NCI-H2107 (cell line): ENCODE measurements around the gene LCN6.
A peak's percentile ranks its signal among the peaks of the same experiment; 100 is the strongest.
"Not testable (repeated sequence)": the region's sequence is repeated elsewhere in the genome, so short reads cannot be mapped to it uniquely, and the experiment has no call there.

Experiments
- DNase-seq: peaks from one replicate; lab custom pipeline; 2025; lab: John Stamatoyannopoulos, UW

Gene LCN6

GRCh38 chr9:136724772-136725171 lies 23.6 kb downstream of the LCN6 start:
- no peak for DNase-seq

DNA sequence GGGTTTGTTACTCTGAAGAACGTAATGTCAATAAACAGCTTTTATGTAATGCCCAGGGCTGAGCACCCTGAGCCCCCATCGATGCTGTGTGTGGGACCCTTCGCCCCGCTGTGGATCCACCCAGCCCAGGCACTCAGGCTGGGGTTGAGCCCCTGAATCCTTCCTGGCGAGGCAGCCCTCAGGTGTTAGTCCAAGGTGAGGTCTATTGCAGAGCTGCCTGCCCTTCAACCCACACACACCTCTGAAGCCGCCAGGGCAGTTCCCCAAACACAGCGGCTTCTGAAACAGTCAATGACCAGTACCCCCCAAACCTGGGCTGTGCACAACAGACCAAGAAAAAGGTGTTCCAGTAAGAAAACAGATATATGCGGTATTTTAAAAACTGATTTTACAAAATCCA lies 24.3 kb downstream of the LCN6 start:
- DNase-seq, result no peak

DNA sequence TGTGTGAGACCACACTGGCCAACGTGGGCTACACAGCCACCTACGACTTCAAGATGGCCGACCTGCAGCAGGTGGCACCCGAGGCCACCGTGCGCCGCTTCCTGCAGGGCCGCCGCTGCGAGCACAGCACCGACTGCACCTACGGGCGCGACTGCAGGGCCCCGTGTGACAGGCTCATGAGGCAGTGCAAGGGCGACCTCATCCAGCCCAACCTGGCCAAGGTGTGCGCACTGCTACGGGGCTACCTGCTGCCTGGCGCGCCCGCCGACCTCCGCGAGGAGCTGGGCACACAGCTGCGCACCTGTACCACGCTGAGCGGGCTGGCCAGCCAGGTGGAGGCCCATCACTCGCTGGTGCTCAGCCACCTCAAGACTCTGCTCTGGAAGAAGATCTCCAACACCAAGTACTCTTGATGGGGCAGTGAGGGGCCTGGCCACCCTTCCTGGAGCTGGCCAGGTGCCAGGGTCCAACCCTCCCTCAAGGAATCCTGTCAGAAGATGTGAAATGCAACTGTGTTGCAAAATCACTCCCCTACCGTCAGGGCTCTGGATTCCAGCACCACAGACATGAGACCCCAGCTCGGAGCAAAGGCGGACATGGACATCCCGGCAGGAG lies 24.9 kb downstream of the LCN6 start:
- DNase-seq, result no peak

GRCh38 chr9:136722969-136723356 lies 25.4 kb downstream of the LCN6 start:
- DNase-seq, result no peak

GRCh38 chr9:136722093-136722968 lies 26.0 kb downstream of the LCN6 start:
- DNase-seq, result no peak

DNA sequence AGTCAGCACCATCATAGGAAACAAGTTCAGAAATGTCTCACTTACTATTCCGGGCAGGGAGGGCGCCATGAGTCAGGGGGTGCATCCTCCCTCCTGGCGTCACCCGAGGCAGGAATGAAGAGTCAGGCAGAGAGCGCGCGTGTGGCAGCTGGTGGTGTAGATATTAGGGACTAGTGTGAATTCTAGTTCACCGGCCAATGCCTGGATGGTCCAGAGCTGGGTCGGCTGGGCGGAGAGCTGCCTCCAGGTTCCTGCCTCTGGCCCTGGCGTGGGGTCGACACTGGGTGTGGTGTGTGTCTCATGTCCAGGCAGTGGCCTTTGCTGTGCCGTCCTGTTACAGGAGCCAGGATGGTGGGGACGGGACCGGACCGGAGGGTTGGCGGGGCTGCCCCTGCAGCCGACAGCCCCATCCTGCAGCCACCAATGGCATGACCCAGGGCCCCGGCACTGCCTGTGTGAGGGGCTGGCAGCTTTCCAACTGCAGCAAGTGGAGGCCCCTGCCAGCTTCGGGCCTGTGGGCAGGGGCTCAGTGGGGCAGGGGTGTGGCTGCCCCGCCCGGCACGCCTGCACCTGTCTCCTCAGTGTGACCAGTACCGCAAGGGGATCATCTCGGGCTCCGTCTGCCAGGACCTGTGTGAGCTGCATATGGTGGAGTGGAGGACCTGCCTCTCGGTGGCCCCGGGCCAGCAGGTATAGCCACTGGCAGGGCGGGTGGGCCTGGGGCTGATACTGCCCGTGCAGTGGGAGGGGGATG lies 26.8 kb downstream of the LCN6 start:
- no peak for DNase-seq

DNA sequence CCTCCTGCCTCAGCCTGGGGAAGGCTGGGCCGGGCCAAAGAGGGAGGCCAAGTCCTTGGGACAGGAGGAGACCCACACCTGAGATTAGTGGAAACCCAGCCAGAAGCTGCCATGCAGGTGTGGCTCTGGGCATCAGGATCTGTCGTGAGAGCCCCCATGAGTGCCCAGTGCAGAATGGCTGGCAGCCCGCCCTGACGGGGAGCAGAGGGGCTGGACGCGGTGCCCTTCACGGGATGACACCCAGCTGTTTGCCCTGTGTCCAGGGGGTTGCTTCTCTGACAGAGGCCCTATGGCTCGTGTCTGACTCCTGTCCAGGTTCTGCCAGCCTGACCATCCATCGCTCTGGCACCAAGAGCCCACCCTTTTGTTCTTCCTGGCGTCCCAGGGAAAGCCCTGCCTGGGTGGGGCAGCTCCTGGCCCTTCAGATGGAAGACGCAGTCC lies 27.4 kb downstream of the LCN6 start:
- DNase-seq, result no peak

DNA sequence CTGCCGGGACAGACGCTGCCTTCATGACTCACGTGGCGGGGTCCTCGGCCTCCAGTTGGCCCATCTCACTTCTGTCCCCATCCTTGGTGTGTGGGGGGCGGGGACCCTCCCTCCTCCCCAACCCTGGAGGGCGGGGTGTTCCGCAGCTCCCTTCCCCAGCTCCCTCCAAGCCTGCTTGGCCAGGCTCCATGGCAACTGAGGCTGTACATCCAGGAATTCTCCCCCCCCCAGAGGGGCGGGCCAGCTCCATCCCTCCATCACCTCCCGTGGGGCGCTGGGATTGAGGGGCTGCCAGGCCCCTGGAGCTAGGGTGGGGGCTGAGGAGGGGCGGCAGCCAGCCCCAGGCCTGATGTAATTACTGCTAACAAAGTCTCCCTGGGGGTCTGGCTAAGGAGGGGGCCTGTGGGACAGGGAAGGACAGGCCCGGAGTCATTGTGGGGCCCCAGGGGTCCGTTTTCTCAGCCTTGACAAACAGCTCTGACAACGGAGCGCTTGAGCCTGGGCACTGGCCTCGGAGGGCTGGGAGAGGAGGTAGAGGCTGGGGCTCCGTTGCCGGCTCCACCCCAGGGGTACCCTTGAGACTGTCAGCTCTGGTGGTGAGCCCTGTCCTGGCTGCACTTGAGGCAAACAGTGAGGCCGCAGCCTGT lies 28.0 kb downstream of the LCN6 start:
- no peak for DNase-seq

- no peak for DNase-seq
Observed at GRCh38 chr9:136719195-136719880, 29.0 kb downstream of the LCN6 start.

- no peak for DNase-seq
Observed at GRCh38 chr9:136718345-136719194, 29.8 kb downstream of the LCN6 start.

DNA sequence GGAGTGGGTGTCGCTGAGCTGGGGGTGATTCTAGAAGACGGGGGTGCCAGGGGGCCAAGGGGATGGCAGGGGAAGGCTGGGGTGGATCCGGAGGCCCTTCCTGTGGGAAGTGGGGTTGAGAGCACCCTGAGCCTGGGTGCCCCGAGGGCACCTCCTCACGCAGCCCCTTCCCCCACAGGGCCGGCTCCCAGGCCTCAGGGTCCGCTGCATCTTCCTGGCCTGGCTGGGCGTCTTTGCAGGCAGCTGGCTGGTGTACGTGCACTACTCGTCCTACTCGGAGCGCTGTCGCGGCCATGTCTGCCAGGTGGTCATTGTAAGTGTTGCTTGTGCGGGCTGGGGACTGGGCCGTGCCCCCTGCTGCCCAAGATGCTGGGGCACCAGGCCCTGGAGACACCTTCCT lies 30.9 kb downstream of the LCN6 start:
- DNase-seq, result no peak

DNA sequence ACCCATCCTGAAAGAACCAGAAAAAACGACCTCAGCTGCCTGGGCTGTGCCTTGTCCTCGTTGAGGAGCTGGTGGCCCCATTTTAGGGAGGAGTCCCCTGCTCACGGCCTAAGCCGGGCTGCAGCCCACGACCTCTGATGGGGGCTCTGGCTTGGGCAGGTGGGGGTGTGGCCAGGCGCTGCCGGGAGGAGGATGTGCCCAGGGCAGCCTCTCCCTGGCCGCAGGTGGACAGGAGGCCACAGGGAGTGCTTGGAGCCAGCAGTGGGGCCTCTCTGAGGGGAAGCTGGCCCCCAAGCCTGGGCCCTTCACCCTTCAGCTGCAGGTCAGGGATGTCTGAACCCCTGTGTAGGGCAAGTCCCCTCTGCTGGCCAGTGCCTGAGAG lies 33.4 kb downstream of the LCN6 start:
- DNase-seq, result no peak

DNA sequence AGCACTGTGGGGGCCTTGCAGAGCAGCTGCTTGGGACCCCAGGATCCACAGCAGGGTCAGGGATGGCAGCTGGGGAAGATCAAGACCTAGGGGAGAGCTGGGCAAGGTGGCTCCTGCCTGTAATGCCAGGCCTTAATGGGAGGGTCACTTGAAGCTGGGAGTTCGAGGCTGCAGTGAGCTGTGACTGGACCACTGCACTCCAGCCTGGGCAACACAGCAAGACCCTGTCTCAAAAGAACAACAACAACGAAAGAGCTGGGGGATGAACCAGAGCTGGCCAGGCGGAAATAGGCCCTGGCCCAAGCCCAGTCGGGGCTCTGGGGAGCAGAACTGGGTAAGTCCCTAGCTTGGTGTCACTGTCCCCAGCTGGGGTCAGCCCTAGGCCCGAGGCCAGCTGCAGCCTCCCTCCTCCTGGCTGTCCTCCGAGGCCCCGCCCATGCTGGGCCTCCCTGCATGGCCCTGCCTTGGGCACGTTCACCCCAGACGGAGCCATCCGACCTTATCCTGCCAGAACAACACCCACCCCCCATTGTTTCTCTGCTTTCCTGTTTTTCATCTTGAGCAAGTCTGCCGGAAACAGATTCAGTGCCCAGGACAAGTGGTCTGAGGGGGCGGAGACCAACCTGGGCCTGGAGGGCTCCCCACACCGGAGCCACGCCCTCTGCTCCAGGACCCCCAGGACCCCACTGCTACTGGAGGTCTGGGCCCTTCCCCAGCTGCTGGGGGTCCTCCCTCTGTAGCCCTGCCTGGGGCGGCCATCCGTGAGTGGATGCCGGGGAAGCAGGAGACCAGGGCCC lies 34.0 kb downstream of the LCN6 start:
- no peak for DNase-seq

DNA sequence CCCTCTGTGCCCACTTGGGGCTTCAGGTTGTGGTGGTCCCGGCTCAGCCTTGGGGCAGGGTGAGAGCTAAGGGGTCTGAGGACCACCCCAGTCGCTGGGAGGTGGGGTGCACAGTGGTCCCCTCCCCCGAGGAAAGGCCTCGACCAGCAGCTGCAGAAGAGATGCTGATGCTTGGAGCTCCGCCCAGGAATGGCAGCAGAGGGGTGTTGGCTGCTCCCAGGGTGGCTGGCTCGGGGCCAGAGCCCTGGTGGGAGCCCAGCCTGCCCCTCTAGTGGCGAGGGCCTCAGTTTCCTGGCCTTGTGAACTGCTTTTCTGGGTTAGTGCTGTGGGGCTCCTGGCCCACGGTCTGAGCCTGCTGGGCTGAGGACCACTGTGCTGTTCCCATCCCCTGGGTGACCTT lies 34.8 kb downstream of the LCN6 start:
- DNase-seq, result no peak

- DNase-seq, result no peak
Observed at GRCh38 chr9:136712690-136713544, 35.4 kb downstream of the LCN6 start.

DNA sequence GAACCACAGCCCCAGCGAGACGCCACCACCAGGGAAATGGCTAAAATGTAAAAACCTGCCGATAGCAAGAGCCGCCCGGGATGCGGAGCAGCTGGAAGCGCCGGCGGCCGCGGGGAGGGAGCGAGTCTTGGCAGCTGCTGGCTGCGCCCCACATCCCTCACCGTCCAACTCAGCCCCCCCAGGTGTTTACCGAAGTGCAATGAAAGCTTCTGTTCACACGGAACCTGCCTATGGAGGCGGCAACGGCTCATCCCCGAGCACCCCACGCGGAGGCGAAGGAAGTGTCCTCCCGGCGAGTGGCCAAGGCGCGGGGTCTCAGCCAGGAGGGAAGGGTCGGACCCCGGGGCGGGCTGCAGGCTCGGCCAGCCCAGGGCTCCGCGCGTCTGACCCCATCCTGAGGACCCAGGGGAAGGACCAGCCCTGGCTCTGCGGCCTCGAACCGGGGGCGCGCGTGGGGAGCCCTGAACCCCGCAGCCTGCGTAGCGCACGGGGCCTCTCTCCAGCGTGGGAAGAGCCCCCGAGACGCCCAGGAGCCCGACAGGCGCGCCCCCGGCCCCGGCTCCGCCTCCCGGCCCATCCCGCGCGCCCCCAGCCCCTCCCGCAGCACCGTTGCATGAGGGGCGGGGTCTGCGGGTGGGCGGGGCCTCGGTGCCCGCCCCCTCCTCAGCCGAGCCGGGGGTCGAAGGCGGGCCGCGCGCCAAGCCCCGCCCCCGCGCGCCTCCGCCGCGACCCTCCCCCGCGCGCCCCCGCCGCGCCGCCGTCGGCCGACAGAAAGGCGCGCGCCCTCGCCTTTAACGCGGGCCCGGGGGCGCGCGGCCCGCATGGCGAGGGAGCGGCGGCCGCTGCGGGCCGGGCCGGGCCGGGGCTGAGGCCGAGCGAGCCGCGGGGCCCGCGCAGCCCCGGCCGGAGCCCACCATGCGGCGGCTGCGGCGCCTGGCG lies 36.3 kb downstream of the LCN6 start, which contains the start of gene DIPK1B:
TSS of gene DIPK1B (plus strand) at position 822 of the 939 bp plus-strand sequence. CDS start at position 916, 94 bp downstream.
- DNase-seq, result peak; percentile 73

GRCh38 chr9:136711219-136711648 lies 37.1 kb downstream of the LCN6 start:
- DNase-seq, result not testable (repeated sequence)

- no peak for DNase-seq
Observed at GRCh38 chr9:136710543-136710942, 37.8 kb downstream of the LCN6 start.
